Stimulated activated CD8-positive, alpha-beta memory T cell treated with anti-CD3 and anti-CD28 coated beads, Interleukin-7, amount 100 ng/mL, for 4 hours (primary cell): ENCODE data around the gene CNTNAP1.

Experiments
- DNase-seq, 2 donors: peaks; one replicate each; pipeline ENCODE4 v3.0.0-alpha.2; 2020; ENCODE audit warnings: low read depth in 2 of 2

The CNTNAP1 gene

DNA sequence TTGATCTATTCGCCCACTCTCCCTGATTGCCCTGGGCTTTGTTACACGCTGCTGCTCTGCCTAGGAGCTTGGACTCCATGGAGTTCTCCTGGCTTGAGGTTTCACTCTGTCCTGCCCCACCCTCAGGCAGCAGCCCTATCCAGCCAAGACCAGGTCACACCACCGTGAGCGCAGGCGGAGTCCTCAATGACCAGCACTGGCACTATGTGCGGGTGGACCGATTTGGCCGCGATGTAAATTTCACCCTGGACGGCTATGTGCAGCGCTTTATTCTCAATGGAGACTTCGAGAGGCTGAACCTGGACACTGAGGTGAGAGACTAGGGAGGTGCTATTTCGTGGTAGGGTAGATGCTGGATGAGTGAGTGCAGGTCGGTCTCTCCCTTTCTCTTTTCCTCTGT lies 3.5 kb downstream of the CNTNAP1 start:
- DNase-seq: no peak

GRCh38 chr17:42686520-42687128 lies 4.3 kb downstream of the CNTNAP1 start:
- DNase-seq: no peak

DNA sequence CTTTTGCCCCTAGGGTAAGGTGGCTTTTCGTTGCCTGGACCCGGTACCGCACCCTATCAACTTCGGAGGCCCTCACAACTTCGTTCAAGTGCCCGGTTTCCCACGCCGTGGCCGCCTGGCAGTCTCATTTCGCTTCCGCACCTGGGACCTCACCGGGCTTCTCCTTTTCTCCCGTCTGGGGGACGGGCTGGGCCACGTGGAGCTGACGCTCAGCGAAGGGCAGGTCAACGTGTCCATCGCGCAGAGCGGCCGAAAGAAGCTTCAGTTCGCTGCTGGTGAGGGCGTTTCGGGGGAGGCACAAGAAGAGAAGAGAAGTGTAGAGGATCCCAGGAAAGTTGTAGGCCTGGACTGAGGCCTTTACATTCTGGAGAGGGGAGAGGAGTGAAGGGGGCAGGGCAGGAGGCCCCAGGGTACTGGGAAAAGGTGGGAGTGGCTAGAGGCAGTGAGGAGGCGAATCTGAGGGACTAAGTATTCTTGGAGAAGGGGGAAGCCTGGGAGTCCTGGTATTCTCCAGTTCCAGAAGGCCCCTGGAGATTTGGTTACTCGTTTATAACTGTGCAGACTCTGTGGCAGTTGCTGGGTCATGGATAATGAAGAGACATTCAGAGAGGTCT lies 5.5 kb downstream of the CNTNAP1 start:
- no peak for DNase-seq

GRCh38 chr17:42690596-42690995 lies 8.3 kb downstream of the CNTNAP1 start:
- no peak for DNase-seq

DNA sequence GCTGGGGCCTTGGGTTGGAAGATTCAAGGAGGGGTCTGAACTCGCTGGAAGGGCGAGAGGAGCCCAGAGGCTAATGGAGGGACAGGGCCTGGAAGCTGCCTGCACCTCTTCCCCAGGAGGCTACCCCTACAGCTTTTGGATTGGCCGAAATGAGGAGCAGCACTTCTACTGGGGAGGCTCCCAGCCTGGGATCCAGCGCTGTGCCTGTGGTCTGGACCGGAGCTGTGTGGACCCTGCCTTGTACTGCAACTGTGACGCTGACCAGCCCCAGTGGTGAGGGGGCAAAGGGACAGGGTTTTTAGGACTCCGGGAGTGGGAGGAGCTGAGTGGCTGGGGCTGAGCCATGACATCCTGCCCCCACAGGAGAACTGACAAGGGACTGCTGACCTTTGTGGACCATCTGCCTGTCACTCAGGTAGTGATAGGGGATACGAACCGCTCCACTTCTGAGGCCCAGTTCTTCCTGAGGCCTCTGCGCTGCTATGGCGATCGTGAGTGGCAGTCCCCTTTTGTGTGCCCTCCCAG lies 8.8 kb downstream of the CNTNAP1 start:
- DNase-seq: no peak

- DNase-seq: no peak
Measured at GRCh38 chr17:42692489-42692888, 10.2 kb downstream of the CNTNAP1 start.

DNA sequence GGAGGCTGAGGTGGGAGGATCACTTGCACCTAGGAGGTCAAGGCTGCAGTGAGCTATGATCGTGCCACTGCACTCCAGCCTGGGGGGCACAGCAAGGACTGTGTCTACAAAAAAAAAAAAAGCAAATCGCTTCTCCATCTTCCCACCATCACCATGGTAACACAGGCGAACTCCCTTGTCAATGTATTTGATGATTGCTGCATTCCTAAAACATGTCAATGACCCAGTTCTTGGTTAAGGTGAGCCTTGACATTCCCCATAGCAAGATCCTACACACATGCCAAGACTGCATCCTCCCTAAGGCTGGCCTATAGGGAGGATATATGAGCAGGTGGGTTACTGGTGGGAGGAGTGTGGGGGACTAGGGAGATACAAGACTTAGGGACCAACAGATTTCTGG lies 12.2 kb downstream of the CNTNAP1 start:
- DNase-seq: no peak

DNA sequence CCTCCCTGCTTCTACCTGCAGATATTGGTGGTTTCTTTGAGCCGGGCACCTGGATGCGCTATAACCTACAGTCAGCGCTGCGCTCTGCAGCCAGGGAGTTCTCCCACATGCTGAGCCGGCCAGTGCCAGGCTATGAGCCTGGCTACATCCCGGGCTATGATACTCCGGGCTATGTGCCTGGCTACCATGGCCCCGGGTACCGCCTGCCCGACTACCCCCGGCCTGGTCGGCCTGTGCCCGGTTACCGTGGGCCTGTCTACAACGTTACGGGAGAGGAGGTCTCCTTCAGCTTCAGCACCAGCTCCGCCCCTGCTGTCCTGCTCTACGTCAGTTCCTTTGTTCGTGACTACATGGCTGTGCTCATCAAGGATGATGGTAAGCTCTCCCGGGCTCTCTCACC lies 13.2 kb downstream of the CNTNAP1 start:
- no peak for DNase-seq

DNA sequence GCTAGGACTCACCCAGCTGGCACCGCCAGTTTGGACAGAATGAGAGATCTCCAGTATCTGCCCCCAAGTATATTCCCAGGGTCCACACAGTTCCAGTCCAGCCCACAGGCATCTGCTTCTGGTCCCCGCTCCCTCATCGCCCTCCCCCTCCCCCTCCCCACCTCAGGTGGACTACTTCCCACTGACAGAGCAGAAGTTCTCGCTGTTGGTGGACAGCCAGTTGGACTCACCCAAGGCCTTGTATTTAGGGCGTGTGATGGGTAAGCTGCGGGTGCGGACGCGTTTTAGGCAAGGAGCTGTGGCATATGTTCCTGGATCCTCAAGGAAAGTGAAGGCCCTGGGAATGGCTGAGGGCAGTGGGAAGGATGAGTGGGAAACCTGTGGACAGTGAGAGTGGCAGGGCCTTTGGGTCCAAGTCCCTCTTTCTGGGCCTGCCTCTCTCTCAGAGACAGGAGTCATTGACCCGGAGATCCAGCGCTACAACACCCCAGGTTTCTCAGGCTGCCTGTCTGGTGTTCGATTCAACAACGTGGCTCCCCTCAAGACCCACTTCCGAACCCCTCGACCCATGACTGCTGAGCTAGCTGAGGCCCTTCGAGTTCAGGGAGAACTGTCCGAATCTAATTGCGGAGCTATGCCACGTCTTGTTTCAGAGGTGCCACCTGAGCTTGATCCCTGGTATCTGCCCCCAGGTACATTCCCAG lies 14.9 kb downstream of the CNTNAP1 start:
- DNase-seq: no peak

DNA sequence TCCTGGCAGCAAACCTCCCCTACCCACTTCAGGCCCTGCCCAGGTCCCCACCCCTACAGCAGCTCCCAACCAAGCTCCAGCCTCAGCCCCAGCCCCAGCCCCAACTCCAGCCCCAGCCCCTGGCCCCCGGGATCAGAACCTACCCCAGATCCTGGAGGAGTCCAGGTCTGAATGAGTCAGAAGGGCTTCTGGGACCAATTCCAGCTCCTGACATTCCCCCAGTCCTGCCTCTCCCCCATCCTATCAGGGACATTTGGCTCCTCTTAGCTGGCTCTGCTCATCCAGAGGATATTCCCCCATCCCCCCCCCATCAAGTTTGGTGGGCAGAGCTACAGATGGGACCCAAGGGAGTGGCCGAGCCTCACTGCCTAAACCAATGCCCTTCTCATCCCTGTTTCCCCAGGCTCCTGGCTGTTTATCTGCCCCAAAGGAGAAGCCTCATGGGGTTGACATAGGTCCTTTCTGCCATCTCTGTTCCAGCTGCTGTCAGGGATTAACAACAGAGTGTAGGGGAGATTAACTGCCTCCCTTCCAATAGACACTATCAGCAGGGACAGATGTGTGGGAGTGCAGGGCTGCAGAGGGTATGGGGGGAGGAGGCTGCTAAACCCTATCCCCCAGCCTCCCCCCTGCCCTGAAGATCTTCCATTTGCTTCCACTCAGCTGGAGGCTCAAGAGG lies 16.5 kb downstream of the CNTNAP1 start:
- no peak for DNase-seq

DNA sequence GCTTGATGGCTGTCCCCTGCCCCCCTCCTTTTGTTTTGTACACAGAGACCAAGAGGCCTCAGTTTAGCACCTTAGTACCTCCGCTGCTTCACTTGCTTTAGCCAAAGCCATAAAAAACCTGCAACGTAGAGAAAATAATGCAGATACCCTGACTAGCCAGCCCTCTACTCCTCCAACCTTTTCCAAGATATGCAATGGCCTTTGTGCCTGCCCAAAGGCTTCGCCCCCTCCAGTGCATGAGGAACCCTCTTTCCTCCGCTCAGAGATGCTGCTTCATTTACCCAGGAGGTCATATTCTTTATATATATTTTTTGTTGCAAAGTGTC lies 17.0 kb downstream of the CNTNAP1 start:
- no peak for DNase-seq

- DNase-seq: no peak
Measured at GRCh38 chr17:42700586-42701289, 18.4 kb downstream of the CNTNAP1 start.

GRCh38 chr17:42702446-42702845 lies 20.1 kb downstream of the CNTNAP1 start:
- no peak for DNase-seq

- DNase-seq: no peak
Measured at GRCh38 chr17:42704490-42704836, 22.1 kb downstream of the CNTNAP1 start.

- no peak for DNase-seq
Measured at GRCh38 chr17:42704837-42705494, 22.6 kb downstream of the CNTNAP1 start.

DNA sequence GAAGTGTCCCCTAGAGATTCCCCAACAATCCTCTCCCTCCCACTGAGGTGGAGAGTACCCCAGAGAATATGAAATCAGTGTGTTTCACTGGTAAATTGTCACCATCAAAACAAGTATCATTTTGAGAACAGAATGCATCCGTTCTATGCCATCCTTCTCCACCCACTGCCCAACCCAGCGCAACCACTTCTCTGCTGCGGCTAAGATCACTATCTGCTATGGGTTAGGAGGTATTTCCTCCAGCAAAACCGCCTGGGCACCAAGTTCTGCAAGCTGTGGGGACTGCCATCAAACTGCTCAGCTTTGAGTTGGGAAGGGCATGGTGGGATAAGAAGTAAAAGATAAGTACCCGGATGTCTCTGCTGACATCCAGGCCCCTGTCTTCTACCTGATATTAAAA lies 24.4 kb downstream of the CNTNAP1 start:
- peak in 1 of 2 donors; percentile 31 for DNase-seq

DNA sequence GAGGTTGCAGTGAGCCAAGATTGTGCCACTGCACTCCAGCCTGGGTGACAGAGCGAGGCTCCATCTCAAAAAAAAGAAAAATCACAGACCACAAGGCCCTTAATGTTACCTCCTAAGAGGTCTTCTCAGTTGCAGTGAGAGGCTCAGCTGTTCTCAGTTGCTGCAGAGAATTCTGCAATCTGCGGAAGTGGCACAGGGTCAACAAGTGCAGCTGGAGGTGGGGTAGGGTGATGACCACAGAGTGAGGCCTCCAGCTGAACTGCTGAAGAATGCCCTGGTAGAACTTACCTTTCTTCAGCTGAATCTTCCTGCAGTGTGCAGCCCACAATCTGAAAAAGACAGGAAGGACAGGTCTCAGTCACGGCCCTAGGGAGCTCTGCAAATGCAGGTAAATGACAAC lies 26.3 kb downstream of the CNTNAP1 start:
- DNase-seq: no peak

DNA sequence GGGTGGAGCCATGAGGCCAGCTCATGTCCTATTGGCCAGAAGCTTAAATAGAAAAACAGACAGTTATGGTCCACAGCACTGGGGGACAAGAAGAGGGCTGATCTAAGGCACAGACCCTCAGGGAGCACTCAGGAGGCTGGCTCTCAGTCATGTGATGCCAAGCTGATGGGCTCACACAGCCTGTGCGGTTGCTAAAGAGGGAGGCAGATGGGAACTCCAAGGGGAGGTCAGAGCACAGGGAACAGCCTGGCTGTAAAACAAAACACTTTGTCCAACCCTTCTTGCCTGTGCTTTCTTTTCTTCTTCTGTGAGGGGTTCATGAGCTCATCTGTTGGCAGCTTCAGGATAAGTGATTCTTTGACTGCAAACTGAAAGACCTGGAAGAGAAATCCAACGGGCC lies 27.2 kb downstream of the CNTNAP1 start:
- no peak for DNase-seq

- peak in 1 of 2 donors; percentile 7 for DNase-seq
Measured at GRCh38 chr17:42720996-42721583, 38.8 kb downstream of the CNTNAP1 start.

- DNase-seq: no peak
Measured at GRCh38 chr17:42723636-42724035, 41.3 kb downstream of the CNTNAP1 start.

DNA sequence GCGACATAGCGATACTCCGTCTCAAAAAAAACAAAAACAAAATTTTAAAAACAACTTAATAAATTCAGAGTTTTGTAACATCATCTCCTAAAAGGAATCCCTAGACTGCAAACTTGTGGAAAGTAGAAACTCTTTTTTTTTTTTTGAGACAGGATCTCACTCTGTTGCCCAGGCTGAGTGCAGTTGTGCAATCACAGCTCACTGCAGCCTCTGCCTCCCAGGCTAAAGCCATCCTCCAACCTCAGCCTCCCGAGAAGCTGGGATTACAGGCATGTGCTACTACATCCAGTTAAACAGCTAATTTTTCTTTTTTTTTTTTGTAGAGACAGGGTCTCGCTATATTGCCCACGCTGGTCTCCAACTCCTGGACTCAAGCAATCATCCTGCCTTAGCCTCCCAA lies 42.8 kb downstream of the CNTNAP1 start:
- DNase-seq: no peak
